ENCODE measurements around the gene ADAP2.

Gene ADAP2

DNA sequence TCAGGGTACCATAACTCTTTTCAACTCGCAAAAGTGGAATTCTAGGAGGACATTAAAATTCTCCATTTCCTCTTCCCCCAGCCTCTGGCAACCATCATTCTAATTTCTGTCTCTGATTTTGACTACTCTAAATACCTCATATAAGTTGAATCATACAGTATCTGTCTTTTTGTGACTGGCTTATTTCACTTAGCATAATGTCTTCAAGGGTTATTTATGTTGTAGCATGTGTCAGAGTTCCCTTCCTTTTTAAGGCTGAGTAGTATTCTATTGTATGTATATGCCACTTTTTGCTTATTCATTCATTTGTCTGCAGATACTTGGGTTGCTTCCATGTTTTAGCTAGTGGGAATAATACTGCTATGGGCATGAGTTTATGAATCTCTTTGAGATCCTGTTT is 61.1 kb downstream of the ADAP2 start:
- H4K20me1 ChIP-seq (ENCODE audit: insufficient read depth): no peaks in the 10 kb centered on the region

DNA sequence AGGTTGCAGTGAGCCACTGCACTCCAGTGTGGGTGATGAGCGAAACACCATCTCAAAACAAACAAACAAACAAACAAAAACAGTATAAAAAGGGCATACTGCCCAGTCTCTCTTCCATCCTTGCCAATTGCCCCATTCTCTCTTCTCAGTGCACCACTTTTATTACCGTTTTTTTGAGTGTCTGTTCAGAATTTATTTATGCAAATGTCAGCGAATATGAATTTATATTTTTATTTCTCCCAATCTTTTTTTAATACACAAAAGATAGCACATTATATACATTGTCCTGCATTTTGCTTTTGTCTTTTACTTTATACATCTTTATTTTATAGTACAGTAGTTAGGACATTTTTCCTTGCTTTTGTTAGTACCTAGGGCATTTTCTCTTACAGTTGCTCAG is 68.7 kb downstream of the ADAP2 start:
- no peaks in the 10 kb centered on the region for H3K36me3 ChIP-seq (ENCODE audit: insufficient read depth)
- H3K4me3 ChIP-seq (IDR thresholded peaks at IDR 0.05; ENCODE audit: insufficient read depth, low read depth, low read length): no peak overlapping the region
- no peak overlapping the region for H3K9ac ChIP-seq
- H3K79me2 ChIP-seq (ENCODE audit: insufficient read depth, low read depth): no peaks in the 10 kb centered on the region
- H3K27ac ChIP-seq: no peak overlapping the region
- H3K27me3 ChIP-seq (ENCODE audit: insufficient read depth, low read depth): no peaks in the 10 kb centered on the region
- TF ChIP-seq, protein P1, sequence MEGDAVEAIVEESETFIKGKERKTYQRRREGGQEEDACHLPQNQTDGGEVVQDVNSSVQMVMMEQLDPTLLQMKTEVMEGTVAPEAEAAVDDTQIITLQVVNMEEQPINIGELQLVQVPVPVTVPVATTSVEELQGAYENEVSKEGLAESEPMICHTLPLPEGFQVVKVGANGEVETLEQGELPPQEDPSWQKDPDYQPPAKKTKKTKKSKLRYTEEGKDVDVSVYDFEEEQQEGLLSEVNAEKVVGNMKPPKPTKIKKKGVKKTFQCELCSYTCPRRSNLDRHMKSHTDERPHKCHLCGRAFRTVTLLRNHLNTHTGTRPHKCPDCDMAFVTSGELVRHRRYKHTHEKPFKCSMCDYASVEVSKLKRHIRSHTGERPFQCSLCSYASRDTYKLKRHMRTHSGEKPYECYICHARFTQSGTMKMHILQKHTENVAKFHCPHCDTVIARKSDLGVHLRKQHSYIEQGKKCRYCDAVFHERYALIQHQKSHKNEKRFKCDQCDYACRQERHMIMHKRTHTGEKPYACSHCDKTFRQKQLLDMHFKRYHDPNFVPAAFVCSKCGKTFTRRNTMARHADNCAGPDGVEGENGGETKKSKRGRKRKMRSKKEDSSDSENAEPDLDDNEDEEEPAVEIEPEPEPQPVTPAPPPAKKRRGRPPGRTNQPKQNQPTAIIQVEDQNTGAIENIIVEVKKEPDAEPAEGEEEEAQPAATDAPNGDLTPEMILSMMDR (conservative IDR thresholded peaks at IDR 0.05; ENCODE audit: low read depth, low read length): no peak
- peaks cover 6% of the 10 kb centered on the region for H3K4me1 ChIP-seq (ENCODE audit: low read depth, poor library complexity, severe bottlenecking)
- no peak overlapping the region for H3K4me2 ChIP-seq
- no peak overlapping the region for H2AFZ ChIP-seq (ENCODE audit: low read depth)
- no peaks in the 10 kb centered on the region for H4K20me1 ChIP-seq (ENCODE audit: insufficient read depth)

More for the DNA sequence above, 61.1 kb downstream of the ADAP2 start:
- H3K27me3 ChIP-seq (ENCODE audit: insufficient read depth, low read depth): no peaks in the 10 kb centered on the region
- H3K36me3 ChIP-seq (ENCODE audit: insufficient read depth): no peaks in the 10 kb centered on the region
- no peak overlapping the region for H2AFZ ChIP-seq (ENCODE audit: low read depth)
- no peaks in the 10 kb centered on the region for H3K79me2 ChIP-seq (ENCODE audit: insufficient read depth, low read depth)
- no peak overlapping the region for H3K4me3 ChIP-seq (IDR thresholded peaks at IDR 0.05; ENCODE audit: insufficient read depth, low read depth, low read length)
- H3K9ac ChIP-seq: no peak overlapping the region
- H3K4me1 ChIP-seq (ENCODE audit: low read depth, poor library complexity, severe bottlenecking): no peaks in the 10 kb centered on the region
- no peak overlapping the region for H3K27ac ChIP-seq
- TF ChIP-seq, protein P1 (conservative IDR thresholded peaks at IDR 0.05; ENCODE audit: low read depth, low read length): no peak
- no peak overlapping the region for H3K4me2 ChIP-seq

DNA sequence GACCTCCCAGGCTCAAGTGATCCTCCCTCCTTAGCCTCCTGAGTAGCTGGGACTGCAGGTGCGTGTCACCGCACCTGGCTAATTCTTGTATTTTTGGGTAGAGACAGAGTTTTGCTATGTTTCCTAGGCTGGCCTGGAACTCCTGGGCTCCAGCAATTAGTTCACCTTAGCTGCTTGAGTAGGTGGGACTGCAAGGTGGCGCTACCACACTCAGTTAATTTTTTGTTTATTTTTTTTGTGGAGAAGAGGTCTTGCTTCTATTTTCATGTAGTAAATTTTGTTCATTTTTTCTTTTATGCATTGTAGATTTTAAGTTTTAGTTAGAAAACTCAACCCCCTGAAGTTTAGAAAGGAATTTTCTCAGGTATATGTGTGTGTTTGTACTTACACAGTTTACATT is 70.8 kb downstream of the ADAP2 start:
- no peak overlapping the region for H2AFZ ChIP-seq (ENCODE audit: low read depth)
- TF ChIP-seq, protein P1 (conservative IDR thresholded peaks at IDR 0.05; ENCODE audit: low read depth, low read length): no peak
- no peaks in the 10 kb centered on the region for H4K20me1 ChIP-seq (ENCODE audit: insufficient read depth)
- no peak overlapping the region for H3K4me3 ChIP-seq (IDR thresholded peaks at IDR 0.05; ENCODE audit: insufficient read depth, low read depth, low read length)
- peaks cover 9% of the 10 kb centered on the region for H3K4me1 ChIP-seq (ENCODE audit: low read depth, poor library complexity, severe bottlenecking)
- no peak overlapping the region for H3K27ac ChIP-seq
- no peak overlapping the region for H3K4me2 ChIP-seq
- H3K9ac ChIP-seq: no peak overlapping the region
- no peaks in the 10 kb centered on the region for H3K79me2 ChIP-seq (ENCODE audit: insufficient read depth, low read depth)
- no peaks in the 10 kb centered on the region for H3K27me3 ChIP-seq (ENCODE audit: insufficient read depth, low read depth)
- H3K36me3 ChIP-seq (ENCODE audit: insufficient read depth): no peaks in the 10 kb centered on the region

DNA sequence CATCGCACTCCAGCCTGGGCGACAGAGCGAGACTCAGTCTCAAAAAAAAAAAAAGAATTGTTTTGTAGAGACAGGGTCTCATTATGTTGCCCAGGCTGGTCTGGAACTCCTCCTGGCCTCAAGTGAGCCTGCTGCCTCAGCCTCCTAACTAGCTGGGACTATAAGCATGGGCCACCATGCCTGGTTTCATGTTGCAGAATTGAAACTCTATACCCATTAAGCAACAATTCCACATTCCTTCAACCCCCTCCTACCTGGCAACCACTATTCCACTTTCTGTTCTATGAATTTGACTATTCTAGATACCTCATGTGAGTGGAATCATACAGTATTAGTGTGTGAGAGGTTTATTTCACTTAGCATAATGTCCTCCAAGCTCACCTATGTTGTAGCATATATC is 73.6 kb downstream of the ADAP2 start:
- Histone ChIP-seq H3K36me3 (ENCODE audit: insufficient read depth) (no peaks in the 10 kb centered on the region), H2AFZ (ENCODE audit: low read depth) (no peak overlapping the region), H3K9ac (no peak overlapping the region), H4K20me1 (ENCODE audit: insufficient read depth) (no peaks in the 10 kb centered on the region), H3K27ac (no peak overlapping the region), H3K4me3 (IDR thresholded peaks at IDR 0.05; ENCODE audit: insufficient read depth, low read depth, low read length) (no peak overlapping the region), H3K79me2 (ENCODE audit: insufficient read depth, low read depth) (no peaks in the 10 kb centered on the region), H3K27me3 (ENCODE audit: insufficient read depth, low read depth) (no peaks in the 10 kb centered on the region), H3K4me2 (no peak overlapping the region), H3K4me1 (ENCODE audit: low read depth, poor library complexity, severe bottlenecking) (peaks cover 9% of the 10 kb centered on the region)
- TF ChIP-seq, protein P1 (conservative IDR thresholded peaks at IDR 0.05; ENCODE audit: low read depth, low read length): no peak

All from KMS-11 (cell line).